MCF 10A (cell line): ENCODE data around the gene CYTH3. TPM values are rescaled to one million over a fixed set of nuclear protein-coding genes. Genes with fewer than 3 reads are reported as not detected.
"Not testable (repeated sequence)": the region's sequence is repeated elsewhere in the genome, so short reads cannot be mapped to it uniquely, and the experiment has no call there.

Source experiments
- BruUV-seq: library from RNA; stranded (reverse); fragments of 400-500 nt; replicated peaks from 2 replicates; lab custom pipeline; 2021; lab: Mats Ljungman, UMichigan
- CTCF ChIA-PET: fragments of 300-600 bp; sonication (Branson Sonifier 250); formaldehyde crosslinking; extraction: SDS; loops from one replicate; lab custom pipeline; 2021; ENCODE audit warnings: antibody characterized with exemption, inconsistent platforms; lab: Yijun Ruan, JAX
- POLR2A ChIA-PET: fragments of 300-600, 350-650 bp; sonication (Branson Sonifier 250); formaldehyde crosslinking; extraction: SDS; loops from one replicate; lab custom pipeline; 2020; ENCODE audit warnings: antibody characterized with exemption, inconsistent platforms; lab: Yijun Ruan, JAX
- DNase-seq: peaks from one replicate; pipeline ENCODE4 v3.0.0-alpha.2; 2018; ENCODE audit not compliant: unreplicated experiment
- H3K27ac Mint-ChIP-seq: one replicate; pipeline ENCODE4 v1.8.0; 2022; ENCODE audit warnings: mild to moderate bottlenecking, low read depth, mixed read lengths; ENCODE audit not compliant: unreplicated experiment
- H3K27me3 Mint-ChIP-seq: one replicate; pipeline ENCODE4 v1.8.0; 2022; ENCODE audit warnings: mixed read lengths; ENCODE audit not compliant: insufficient read depth, unreplicated experiment
- H3K36me3 Mint-ChIP-seq: one replicate; pipeline ENCODE4 v1.8.0; 2022; ENCODE audit warnings: mild to moderate bottlenecking, moderate library complexity, mixed read lengths; ENCODE audit not compliant: insufficient read depth, unreplicated experiment
- H3K4me1 Mint-ChIP-seq: one replicate; pipeline ENCODE4 v1.8.0; 2022; ENCODE audit warnings: mixed read lengths; ENCODE audit not compliant: insufficient read depth, unreplicated experiment
- H3K4me3 Mint-ChIP-seq: one replicate; pipeline ENCODE4 v1.8.0; 2022; ENCODE audit warnings: mild to moderate bottlenecking, moderate library complexity, mixed read lengths; ENCODE audit not compliant: unreplicated experiment
- H3K9me3 Mint-ChIP-seq: one replicate; pipeline ENCODE4 v1.8.0; 2022; ENCODE audit warnings: mixed read lengths; ENCODE audit not compliant: unreplicated experiment
- CTCF ChIP-seq: fragments of 200-600 bp; IDR thresholded peaks from one replicate; pipeline ENCODE4 v1.8.0; 2022; ENCODE audit warnings: antibody characterized with exemption, mild to moderate bottlenecking; ENCODE audit not compliant: unreplicated experiment
- intact Hi-C: fragments of 100-400 bp; cut with micrococcal nuclease; formaldehyde crosslinking; loops from 2 replicates; pipeline ENCODE4 v1.14.1; 2022
- total RNA-seq: library from RNA; stranded (reverse); gene quantifications from 2 replicates; pipeline ENCODE4 v1.2.3, GENCODE V29; 2022

CYTH3 gene
- total RNA-seq, 1 experiment from 2014 or later, result 23.5 TPM

- no peak for DNase-seq
- ChIA-PET POLR2A (no interaction called here), CTCF (no interaction called here)
- BruUV-seq, result no TSS peak
- intact Hi-C loops, result no loop called here
- H3K4me3 Mint-ChIP-seq, result no peak overlapping the region
- H3K4me1 Mint-ChIP-seq, result peaks cover 12% of the 10 kb centered on the region
- H3K27me3 Mint-ChIP-seq, result no peaks in the 10 kb centered on the region
- H3K9me3 Mint-ChIP-seq, result peaks cover 8% of the 10 kb centered on the region
- H3K36me3 Mint-ChIP-seq, result no peaks in the 10 kb centered on the region
- no peak overlapping the region for H3K27ac Mint-ChIP-seq
- no peak for TF ChIP-seq CTCF
Measured at GRCh38 chr7:6288270-6288860, 15.9 kb upstream of the CYTH3 start.

GRCh38 chr7:6286486-6286885 lies 14.1 kb upstream of the CYTH3 start:
- Mint-ChIP-seq H3K27me3 (no peaks in the 10 kb centered on the region), H3K4me3 (no peak overlapping the region), H3K27ac (no peak overlapping the region), H3K9me3 (peaks cover 8% of the 10 kb centered on the region), H3K36me3 (no peaks in the 10 kb centered on the region), H3K4me1 (peaks cover 12% of the 10 kb centered on the region)
- ChIA-PET CTCF (interaction anchor here (0.6 kb wide), 1 partner anchor 148 kb away, joined by 3 read pairs; no protein-coding TSS in a partner anchor), POLR2A (no interaction called here)
- BruUV-seq, result no TSS peak
- TF ChIP-seq CTCF, result no peak
- DNase-seq, result no peak
- intact Hi-C loops, result no loop called here

- Mint-ChIP-seq H3K27me3 (no peaks in the 10 kb centered on the region), H3K27ac (peak overlapping the region; percentile 93), H3K4me3 (no peak overlapping the region), H3K36me3 (no peaks in the 10 kb centered on the region), H3K4me1 (peaks cover 12% of the 10 kb centered on the region), H3K9me3 (peaks cover 8% of the 10 kb centered on the region)
- DNase-seq, result peak; percentile 45
- ChIA-PET CTCF (interaction anchor here (0.7 kb wide), 1 partner anchor 38 kb away, joined by 6 read pairs; no protein-coding TSS in a partner anchor), POLR2A (interaction anchor here (3.8 kb wide), 1 partner anchor 14 kb away, joined by 29 read pairs; no protein-coding TSS in a partner anchor)
- BruUV-seq, result no TSS peak
- TF ChIP-seq CTCF, result no peak
- intact Hi-C loops, result no loop called here
Measured at GRCh38 chr7:6284461-6285360, 12.3 kb upstream of the CYTH3 start.

GRCh38 chr7:6284055-6284400 lies 11.6 kb upstream of the CYTH3 start:
- ChIA-PET POLR2A (interaction anchor here (0.7 to 3.8 kb wide), 5 partner anchors 10 to 161 kb away, joined by 3 to 29 read pairs (median 5); no protein-coding TSS in a partner anchor), CTCF (interaction anchor here (0.7 kb wide), 1 partner anchor 39 kb away, joined by 6 read pairs; no protein-coding TSS in a partner anchor)
- BruUV-seq, result no TSS peak
- no peaks in the 10 kb centered on the region for H3K27me3 Mint-ChIP-seq
- H3K4me1 Mint-ChIP-seq, result peaks cover 12% of the 10 kb centered on the region
- no peak overlapping the region for H3K4me3 Mint-ChIP-seq
- H3K36me3 Mint-ChIP-seq, result no peaks in the 10 kb centered on the region
- intact Hi-C loops, result no loop called here
- DNase-seq, result peak; percentile 29
- peak overlapping the region; percentile 93 for H3K27ac Mint-ChIP-seq
- H3K9me3 Mint-ChIP-seq, result peaks cover 8% of the 10 kb centered on the region
- TF ChIP-seq CTCF, result no peak

GRCh38 chr7:6283391-6284054 lies 11.1 kb upstream of the CYTH3 start:
- BruUV-seq, intact Hi-C loops, H3K27me3 Mint-ChIP-seq, H3K9me3 Mint-ChIP-seq, H3K36me3 Mint-ChIP-seq: not testable (repeated sequence)
- H3K4me3 Mint-ChIP-seq, result peak overlapping the region; percentile 57
- ChIA-PET POLR2A (interaction anchor here (0.7 to 3.8 kb wide), 7 partner anchors 10 to 162 kb away, joined by 3 to 29 read pairs (median 5); no protein-coding TSS in a partner anchor), CTCF (interaction anchor here (0.6 to 0.9 kb wide), 4 partner anchors 12 to 124 kb away, joined by 3 to 6 read pairs (median 4); no protein-coding TSS in a partner anchor)
- H3K27ac Mint-ChIP-seq, result peak overlapping the region; percentile 93
- peak; percentile 42 for DNase-seq
- H3K4me1 Mint-ChIP-seq, result peaks cover 12% of the 10 kb centered on the region
